Activated CD4-positive, alpha-beta T cell treated with anti-CD3 and anti-CD28 coated beads, Interleukin-2, amount 50 U/mL, for 24 hours (primary cell): ENCODE measurements around the gene RPA1.
"Not testable (repeated sequence)": the region's sequence is repeated elsewhere in the genome, so short reads cannot be mapped to it uniquely, and the experiment has no call there.

Source experiments
- DNase-seq, 2 donors: peaks; one replicate each; pipeline ENCODE4 v3.0.0-alpha.2; 2020; ENCODE audit warnings: low read depth in 1 of 2, low spot score in 1 of 2

RPA1 gene

GRCh38 chr17:1878419-1879121 lies 48.8 kb downstream of the RPA1 start:
- no peak for DNase-seq

- no peak for DNase-seq
These were observed 51.2 kb downstream of the RPA1 start for GRCh38 chr17:1880851-1881630.

- peak in 1 of 2 donors; percentile 12 for DNase-seq
These were observed 53.0 kb downstream of the RPA1 start for GRCh38 chr17:1882836-1883235.

- DNase-seq = no peak
These were observed 53.7 kb downstream of the RPA1 start for GRCh38 chr17:1883536-1883935.

GRCh38 chr17:1888741-1889140 lies 58.9 kb downstream of the RPA1 start:
- no peak for DNase-seq

- DNase-seq = no peak
These were observed 61.1 kb downstream of the RPA1 start for GRCh38 chr17:1890758-1891450.

GRCh38 chr17:1894753-1895339 lies 65.0 kb downstream of the RPA1 start:
- no peak for DNase-seq

GRCh38 chr17:1895479-1895878 lies 65.7 kb downstream of the RPA1 start:
- not testable (repeated sequence) for DNase-seq

GRCh38 chr17:1896243-1897104 lies 66.7 kb downstream of the RPA1 start:
- DNase-seq = no peak

GRCh38 chr17:1897105-1897656 lies 67.4 kb downstream of the RPA1 start:
- DNase-seq = no peak

GRCh38 chr17:1898332-1898731 lies 68.5 kb downstream of the RPA1 start:
- DNase-seq = no peak

GRCh38 chr17:1898872-1899271 lies 69.1 kb downstream of the RPA1 start:
- no peak for DNase-seq

GRCh38 chr17:1899403-1900000 lies 69.7 kb downstream of the RPA1 start:
- DNase-seq = no peak

GRCh38 chr17:1904273-1905182 lies 74.7 kb downstream of the RPA1 start:
- no peak for DNase-seq

- no peak for DNase-seq
These were observed 75.5 kb downstream of the RPA1 start for GRCh38 chr17:1905190-1905913.

- DNase-seq = no peak
These were observed 76.9 kb downstream of the RPA1 start for GRCh38 chr17:1906662-1907101.

GRCh38 chr17:1907216-1907631 lies 77.4 kb downstream of the RPA1 start:
- DNase-seq = no peak
